GM23248 (cell line): ENCODE data around the gene RFNG. TPM values are rescaled to one million over a fixed set of nuclear protein-coding genes. Genes with fewer than 3 reads are reported as not detected.

Source experiments
- DNase-seq: peaks from one replicate; pipeline ENCODE4 v3.0.0-alpha.2; 2015
- H2AFZ ChIP-seq: fragments of 200-600 bp; sonication (generic); 2 replicates; pipeline ENCODE4 v1.6.1; 2016; ENCODE audit warnings: antibody characterized with exemption
- H3F3A ChIP-seq: fragments of 200-600 bp; sonication (generic); 2 replicates; pipeline ENCODE4 v1.6.1; 2016; ENCODE audit warnings: mild to moderate bottlenecking, antibody characterized with exemption, mixed run types; ENCODE audit not compliant: insufficient read depth
- H3K27ac ChIP-seq: fragments of 200-600 bp; sonication (generic); 2 replicates; pipeline ENCODE4 v1.5.1; 2016; ENCODE audit warnings: mild to moderate bottlenecking
- H3K27me3 ChIP-seq: fragments of 200-600 bp; sonication (generic); replicated peaks from 2 replicates; pipeline ENCODE4 v1.6.1; 2016; ENCODE audit warnings: mild to moderate bottlenecking; ENCODE audit not compliant: insufficient read depth
- H3K36me3 ChIP-seq: fragments of 200-600 bp; sonication (generic); 2 replicates; pipeline ENCODE4 v1.6.1; 2016; ENCODE audit warnings: low read depth, mild to moderate bottlenecking
- H3K4me1 ChIP-seq: fragments of 200-600 bp; sonication (generic); 2 replicates; pipeline ENCODE4 v1.6.1; 2016; ENCODE audit warnings: mild to moderate bottlenecking; ENCODE audit not compliant: insufficient read depth
- H3K4me2 ChIP-seq: fragments of 200-600 bp; sonication (generic); one replicate; pipeline ENCODE4 v1.6.1; 2016; ENCODE audit warnings: mild to moderate bottlenecking; ENCODE audit not compliant: unreplicated experiment
- H3K4me3 ChIP-seq: fragments of 200-600 bp; sonication (generic); 2 replicates; pipeline ENCODE4 v1.5.1; 2016; ENCODE audit warnings: mild to moderate bottlenecking
- H3K79me2 ChIP-seq: fragments of 200-600 bp; sonication (generic); 2 replicates; pipeline ENCODE4 v1.6.1; 2016; ENCODE audit warnings: mild to moderate bottlenecking; ENCODE audit not compliant: insufficient read depth
- H3K9ac ChIP-seq: fragments of 200-600 bp; sonication (generic); 2 replicates; pipeline ENCODE4 v1.6.1; 2016; ENCODE audit warnings: mild to moderate bottlenecking
- H3K9me2 ChIP-seq: fragments of 200-600 bp; sonication (generic); 2 replicates; pipeline ENCODE4 v1.6.1; 2016; ENCODE audit warnings: mixed run types, mild to moderate bottlenecking, moderate library complexity; ENCODE audit not compliant: insufficient read depth
- H3K9me3 ChIP-seq: fragments of 200-600 bp; sonication (generic); one replicate; pipeline ENCODE4 v1.6.1; 2017; ENCODE audit warnings: low read depth
- H4K20me1 ChIP-seq: fragments of 200-600 bp; sonication (generic); 2 replicates; pipeline ENCODE4 v1.6.0; 2016; ENCODE audit not compliant: insufficient read depth
- EZH2 ChIP-seq: fragments of 200-600 bp; sonication (generic); IDR thresholded peaks from 2 replicates; pipeline ENCODE4 v1.6.1; 2018; ENCODE audit warnings: antibody characterized with exemption, mild to moderate bottlenecking; ENCODE audit not compliant: insufficient read depth, poor library complexity, severe bottlenecking
- EZH2phosphoT487 ChIP-seq: fragments of 200-600 bp; sonication (generic); IDR thresholded peaks from 2 replicates; pipeline ENCODE4 v1.6.1; 2018; ENCODE audit warnings: antibody characterized with exemption, moderate library complexity, mild to moderate bottlenecking, low read depth; ENCODE audit not compliant: insufficient read depth
- WGBS, 2 experiments: methylation state at CpG; one replicate each; pipeline ENCODE4 v1.1.6; 2015 to 2017; ENCODE audit warnings: low lambda C conversion rate in 2 of 2, low coverage in 1 of 2; ENCODE audit errors: missing lambda C conversion rate in 2 of 2; 5-methylcytosine and 5-hydroxymethylcytosine counted together
- in situ Hi-C: fragments of 300-500 bp; cut with MboI; formaldehyde crosslinking; loops from 2 replicates; pipeline ENCODE4 v1.15.0; 2020
- polyA plus RNA-seq: library from polyadenylated mRNA; unstranded; fragments of >200 nt; fragmentation: Nextera tagmentation; extraction: Ambion mirVana; gene quantifications from 2 replicates; pipeline ENCODE4 v1.2.1, GENCODE V29; 2016
- total RNA-seq: library from RNA; depleted of rRNA; stranded (reverse); fragments of >200 nt; shearing (Covaris generic); gene quantifications from 2 replicates; pipeline ENCODE4 v1.2.3, GENCODE V29; 2014

RFNG gene
- total and polyA plus RNA-seq, 2 experiments from 2014 or later, result 11.8 to 59.8 TPM

DNA sequence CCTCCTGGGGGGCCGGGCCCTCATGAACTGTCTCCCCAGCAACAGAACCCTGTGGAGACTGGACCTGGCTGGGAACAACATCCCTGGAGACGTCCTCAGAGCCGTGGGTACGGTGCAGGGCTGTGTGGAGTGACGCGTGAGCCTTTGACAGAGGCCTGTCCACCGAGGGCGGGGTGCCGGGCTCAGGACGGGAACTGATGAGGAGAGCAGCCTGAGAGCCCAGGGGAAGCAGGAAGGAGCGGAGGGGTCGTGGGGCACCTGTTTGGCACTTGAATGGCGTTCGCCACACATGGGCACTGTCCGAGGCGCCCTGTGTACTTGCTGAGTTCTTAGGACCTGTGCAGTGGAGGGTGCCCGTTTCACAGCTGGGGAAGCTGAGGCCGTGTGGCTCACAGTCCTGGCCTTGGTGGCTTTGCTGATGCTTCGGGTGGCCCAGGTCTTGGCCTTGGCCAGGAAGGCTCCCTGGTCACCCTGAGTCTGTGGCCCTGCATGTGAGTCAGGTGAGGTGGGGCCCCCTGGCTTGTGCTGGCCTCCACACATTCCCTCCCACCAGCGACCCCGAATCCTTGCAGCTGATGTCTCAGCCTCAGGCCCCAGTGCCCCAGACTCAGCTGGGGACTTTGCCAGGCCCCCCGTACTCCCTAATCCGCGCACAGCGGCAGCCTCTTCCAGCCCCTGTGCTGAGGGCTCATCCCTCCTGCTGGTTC, 26.1 kb downstream of the RFNG start:
- Histone ChIP-seq H3K9ac (no peak overlapping the region), H4K20me1 (no peaks in the 10 kb centered on the region), H3K9me2 (no peaks in the 10 kb centered on the region), H3K4me3 (no peak overlapping the region), H3F3A (no peaks in the 10 kb centered on the region), H3K79me2 (no peaks in the 10 kb centered on the region), H2AFZ (no peak overlapping the region), H3K4me2 (no peak overlapping the region), H3K36me3 (no peaks in the 10 kb centered on the region), H3K27me3 (no peaks in the 10 kb centered on the region), H3K27ac (no peak overlapping the region), H3K9me3 (no peaks in the 10 kb centered on the region), H3K4me1 (peaks cover 5% of the 10 kb centered on the region; the same call in 1 of the 2 replicates)
- WGBS, 2 experiments, result 92% methylated on average over 21 to 25 of the region's 25 CpGs
- TF ChIP-seq EZH2phosphoT487 (no peak), EZH2 (no peak)
- DNase-seq, result no peak
- in situ Hi-C loops, result no loop called here

DNA sequence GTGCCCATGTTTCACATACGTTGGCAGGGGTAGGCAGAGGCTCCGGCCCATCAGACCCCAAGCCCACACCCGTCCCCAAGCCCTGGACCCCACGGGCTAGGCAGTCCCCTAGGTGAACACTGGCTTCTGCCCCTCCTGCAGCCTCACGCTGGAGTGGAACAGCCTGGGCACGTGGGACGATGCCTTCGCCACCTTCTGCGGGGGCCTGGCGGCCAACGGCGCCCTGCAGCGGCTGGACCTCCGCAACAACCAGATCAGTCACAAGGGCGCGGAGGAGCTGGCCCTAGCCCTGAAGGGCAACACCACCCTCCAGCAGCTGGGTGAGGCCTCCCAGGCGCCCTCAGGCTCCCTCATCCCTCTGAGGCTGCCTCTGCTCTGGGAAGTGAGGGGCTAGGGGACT, 26.8 kb downstream of the RFNG start:
- TF ChIP-seq EZH2 (no peak), EZH2phosphoT487 (no peak)
- Histone ChIP-seq H2AFZ (no peak overlapping the region), H3K9ac (no peak overlapping the region)

DNA sequence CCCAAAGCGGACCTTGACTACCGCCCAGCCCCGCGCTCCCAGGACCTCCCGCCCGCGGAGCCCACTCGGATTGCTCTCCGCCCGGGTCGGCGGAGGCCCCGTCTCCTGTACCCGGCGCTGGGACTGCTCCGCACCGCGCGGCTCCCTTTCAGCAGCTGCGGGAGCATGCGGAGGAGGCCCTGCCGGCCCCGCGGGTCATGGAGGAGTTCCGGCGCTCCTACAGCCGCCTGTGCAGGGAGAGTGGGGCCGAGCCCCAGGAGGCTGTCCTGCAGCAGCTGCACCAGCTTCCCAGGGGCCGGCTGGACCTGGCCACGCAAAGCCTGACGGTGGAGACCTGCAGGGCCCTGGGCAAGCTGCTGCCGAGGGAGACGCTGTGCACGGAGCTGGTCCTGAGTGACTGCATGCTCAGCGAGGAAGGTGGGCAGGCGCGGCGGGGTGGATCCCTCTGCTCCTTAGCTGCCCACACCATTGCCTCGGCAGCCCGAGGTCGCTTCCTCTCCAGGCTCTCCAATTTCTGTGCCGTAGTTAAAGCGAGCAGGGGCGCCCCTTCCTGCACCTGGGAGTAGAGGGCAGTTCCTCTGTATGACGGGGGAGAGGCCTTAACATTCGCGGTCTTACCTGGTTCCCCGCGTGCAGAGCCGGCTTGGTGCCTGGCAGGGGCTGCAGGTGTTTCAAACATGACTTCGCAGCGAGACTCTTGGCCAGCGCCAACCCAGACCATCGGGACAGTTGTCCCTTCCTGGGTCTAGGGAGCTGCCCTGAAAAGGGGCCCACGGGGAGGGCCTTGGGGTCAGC, 28.0 kb downstream of the RFNG start:
- in situ Hi-C loops, result no loop called here
- TF ChIP-seq EZH2phosphoT487, result no peak
- TF ChIP-seq EZH2, result no peak
- H3K9me3 ChIP-seq, result no peaks in the 10 kb centered on the region
- H3K79me2 ChIP-seq, result no peaks in the 10 kb centered on the region
- peak overlapping the region; percentile 73 for H2AFZ ChIP-seq
- H3K4me2 ChIP-seq, result peak overlapping the region; percentile 83
- H3K9me2 ChIP-seq, result no peaks in the 10 kb centered on the region
- H3K4me3 ChIP-seq, result peak overlapping the region; percentile 81
- H3K27me3 ChIP-seq, result no peaks in the 10 kb centered on the region
- peak overlapping the region; percentile 58 for H3K9ac ChIP-seq
- no peaks in the 10 kb centered on the region for H3K36me3 ChIP-seq
- H3F3A ChIP-seq, result no peaks in the 10 kb centered on the region
- no peak overlapping the region for H3K27ac ChIP-seq
- no peaks in the 10 kb centered on the region for H4K20me1 ChIP-seq
- 7 to 9% methylated on average over 51 of the region's 55 CpGs for WGBS, 2 experiments
- H3K4me1 ChIP-seq, result peaks cover 5% of the 10 kb centered on the region; the same call in 1 of the 2 replicates
- peak; percentile 56 for DNase-seq

More for the DNA sequence above, 26.8 kb downstream of the RFNG start:
- in situ Hi-C loops, result no loop called here
- no peaks in the 10 kb centered on the region for H4K20me1 ChIP-seq
- no peak overlapping the region for H3K4me3 ChIP-seq
- no peaks in the 10 kb centered on the region for H3K9me2 ChIP-seq
- H3K27ac ChIP-seq, result no peak overlapping the region
- H3F3A ChIP-seq, result no peaks in the 10 kb centered on the region
- H3K4me2 ChIP-seq, result no peak overlapping the region
- H3K27me3 ChIP-seq, result no peaks in the 10 kb centered on the region
- no peak for DNase-seq
- H3K9me3 ChIP-seq, result no peaks in the 10 kb centered on the region
- WGBS, 2 experiments, result 92 to 95% methylated on average over 17 of the region's 17 CpGs
- no peaks in the 10 kb centered on the region for H3K79me2 ChIP-seq
- H3K36me3 ChIP-seq, result no peaks in the 10 kb centered on the region
- H3K4me1 ChIP-seq, result peaks cover 5% of the 10 kb centered on the region; the same call in 1 of the 2 replicates

DNA sequence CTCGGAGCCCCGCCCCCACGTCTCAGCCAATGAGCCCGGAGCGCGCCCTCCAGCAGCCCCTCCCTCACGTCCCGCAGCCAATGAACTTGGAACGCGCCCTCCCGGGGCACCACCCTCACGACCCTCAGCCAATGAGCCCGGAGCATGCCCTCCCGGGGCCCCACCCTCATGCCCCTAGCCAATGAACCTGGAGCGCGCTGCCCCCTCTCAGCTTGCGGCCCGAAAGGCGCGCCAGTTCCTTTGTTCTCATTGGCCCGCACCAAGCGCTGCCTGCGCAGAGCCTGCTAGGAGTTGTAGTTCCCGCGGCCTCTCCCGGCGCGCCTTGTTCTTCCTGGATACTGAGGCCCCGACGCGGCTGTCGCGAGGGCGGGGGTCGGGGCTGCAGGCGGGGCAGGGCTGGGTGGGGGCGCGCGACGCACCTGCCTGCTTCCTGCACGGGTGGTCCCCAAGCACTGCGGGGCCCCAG, 28.6 kb downstream of the RFNG start, which contains the start of gene LRRC45:
Gene LRRC45, plus strand, starts transcription at position 325 of the 466 bp plus-strand sequence. CDS start 339 bp downstream, outside the sequence.
- in situ Hi-C loops, result no loop called here
- 0% methylated on average over 12 to 25 of the region's 42 CpGs for WGBS, 2 experiments

More for the DNA sequence above, 28.6 kb downstream of the RFNG start, which contains the start of gene LRRC45:
- Histone ChIP-seq H3K4me2 (peak within 1 kb of the TSS; percentile 85), H3K36me3 (no peaks in the 10 kb centered on the region), H3K9me2 (no peaks in the 10 kb centered on the region), H3K27ac (no peak within 1 kb of the TSS), H3K27me3 (no peaks in the 10 kb centered on the region), H3F3A (no peaks in the 10 kb centered on the region), H3K9ac (peak within 1 kb of the TSS; percentile 81), H4K20me1 (no peaks in the 10 kb centered on the region), H3K9me3 (no peaks in the 10 kb centered on the region), H3K4me3 (peak within 1 kb of the TSS; percentile 83), H3K79me2 (no peaks in the 10 kb centered on the region), H2AFZ (peak within 1 kb of the TSS; percentile 76), H3K4me1 (peaks cover 5% of the 10 kb centered on the region; the same call in 1 of the 2 replicates)
- no peak for TF ChIP-seq EZH2
- DNase-seq, result peak; percentile 100
